OCI-LY7 (cell line): ENCODE results near the gene CAPN9. TPM values are rescaled to one million over a fixed set of nuclear protein-coding genes. Genes with fewer than 3 reads are reported as not detected.
"Not testable (repeated sequence)": the region's sequence is repeated elsewhere in the genome, so short reads cannot be mapped to it uniquely, and the experiment has no call there.

Experiments
- BruUV-seq: library from RNA; stranded (reverse); fragments of 400-500 nt; replicated peaks from 2 replicates; lab custom pipeline; 2021; lab: Mats Ljungman, UMichigan
- CTCF ChIA-PET: fragments of 300-600 bp; sonication (Branson Sonifier 250); formaldehyde crosslinking; loops from one replicate; lab custom pipeline; 2022; ENCODE audit warnings: antibody characterized with exemption; ENCODE audit not compliant: unreplicated experiment; lab: Charles Lee
- POLR2A ChIA-PET: fragments of 300-600 bp; sonication (Branson Sonifier 250); formaldehyde crosslinking; loops from one replicate; lab custom pipeline; 2022; ENCODE audit warnings: antibody characterized with exemption; lab: Charles Lee
- DNase-seq: peaks from one replicate; pipeline ENCODE4 v3.0.0-alpha.2; 2015; ENCODE audit warnings: low spot score
- H2AFZ ChIP-seq: fragments of 200-600 bp; sonication (generic), shearing (Covaris generic); 2 replicates; pipeline ENCODE4 v1.6.1; 2014; ENCODE audit warnings: mild to moderate bottlenecking, antibody characterized with exemption, low read length, moderate library complexity
- H3K27ac ChIP-seq: fragments of 200-600 bp; sonication (generic); 2 replicates; pipeline ENCODE4 v1.5.1; 2014; ENCODE audit warnings: mixed run types, low read depth, mild to moderate bottlenecking, moderate library complexity, low read length, inconsistent platforms; ENCODE audit not compliant: poor library complexity, severe bottlenecking
- H3K36me3 ChIP-seq: fragments of 200-600 bp; sonication (generic); 2 replicates; pipeline ENCODE4 v1.6.1; 2014; ENCODE audit warnings: mild to moderate bottlenecking, antibody characterized with exemption, low read length, moderate library complexity, mixed read lengths; ENCODE audit not compliant: insufficient read depth
- H3K4me1 ChIP-seq: fragments of 200-600 bp; sonication (generic); 2 replicates; pipeline ENCODE4 v1.5.1; 2014; ENCODE audit warnings: mild to moderate bottlenecking, low read length; ENCODE audit not compliant: insufficient read depth, poor library complexity, severe bottlenecking
- H3K4me2 ChIP-seq: fragments of 200-600 bp; sonication (generic); 2 replicates; pipeline ENCODE4 v1.6.1; 2014; ENCODE audit warnings: mild to moderate bottlenecking, low read length
- H3K4me3 ChIP-seq: fragments of 200-600 bp; sonication (generic); 2 replicates; pipeline ENCODE4 v1.5.1; 2014; ENCODE audit warnings: mild to moderate bottlenecking, low read depth, low read length; ENCODE audit not compliant: poor library complexity, severe bottlenecking
- H3K79me2 ChIP-seq: fragments of 200-600 bp; sonication (generic); 2 replicates; pipeline ENCODE4 v1.6.1; 2016; ENCODE audit warnings: low read depth, mild to moderate bottlenecking, low read length, moderate library complexity, mixed read lengths; ENCODE audit not compliant: insufficient read depth
- H3K9me2 ChIP-seq: fragments of 200-600 bp; sonication (generic); 2 replicates; pipeline ENCODE4 v1.6.1; 2016; ENCODE audit warnings: mild to moderate bottlenecking, low read length, mixed read lengths; ENCODE audit not compliant: insufficient read depth
- H3K9me3 ChIP-seq: fragments of 200-600 bp; sonication (generic); 2 replicates; pipeline ENCODE4 v1.6.1; 2014; ENCODE audit warnings: mild to moderate bottlenecking, mixed run types, low read length, mixed read lengths
- H4K20me1 ChIP-seq: fragments of 200-600 bp; sonication (generic); 2 replicates; pipeline ENCODE4 v1.6.1; 2014; ENCODE audit warnings: mild to moderate bottlenecking, antibody characterized with exemption, low read length, moderate library complexity, mixed read lengths; ENCODE audit not compliant: insufficient read depth
- EZH2phosphoT487 ChIP-seq: fragments of 200-600 bp; sonication (generic); IDR thresholded peaks from 2 replicates; pipeline ENCODE4 v1.6.1; 2018; ENCODE audit warnings: low read depth, borderline replicate concordance, mild to moderate bottlenecking, mixed run types, antibody characterized with exemption, low read length, moderate library complexity, mixed read lengths
- intact Hi-C: fragments of 100-400 bp; cut with micrococcal nuclease; formaldehyde crosslinking; loops from one replicate; pipeline ENCODE4 v1.10.0; 2022; ENCODE audit not compliant: unreplicated experiment
- total RNA-seq, 2 experiments: library from RNA; depleted of rRNA in 1 of 2; stranded (reverse); fragments of >200 nt in 1 of 2; shearing (Covaris generic) in 1 of 2; gene quantifications; 2 replicates each; pipeline ENCODE4 v1.2.3, GENCODE V29; 2014 to 2022
- TF ChIP-seq, protein P1 (sequence below): fragments of 200-600 bp; sonication (generic); conservative IDR thresholded peaks from 2 replicates; pipeline ENCODE4 v1.5.1; 2014; ENCODE audit warnings: mild to moderate bottlenecking, antibody characterized with exemption, low read length, moderate library complexity, mixed read lengths

Gene CAPN9
- total RNA-seq, 2 experiments from 2014 or later = not detected

DNA sequence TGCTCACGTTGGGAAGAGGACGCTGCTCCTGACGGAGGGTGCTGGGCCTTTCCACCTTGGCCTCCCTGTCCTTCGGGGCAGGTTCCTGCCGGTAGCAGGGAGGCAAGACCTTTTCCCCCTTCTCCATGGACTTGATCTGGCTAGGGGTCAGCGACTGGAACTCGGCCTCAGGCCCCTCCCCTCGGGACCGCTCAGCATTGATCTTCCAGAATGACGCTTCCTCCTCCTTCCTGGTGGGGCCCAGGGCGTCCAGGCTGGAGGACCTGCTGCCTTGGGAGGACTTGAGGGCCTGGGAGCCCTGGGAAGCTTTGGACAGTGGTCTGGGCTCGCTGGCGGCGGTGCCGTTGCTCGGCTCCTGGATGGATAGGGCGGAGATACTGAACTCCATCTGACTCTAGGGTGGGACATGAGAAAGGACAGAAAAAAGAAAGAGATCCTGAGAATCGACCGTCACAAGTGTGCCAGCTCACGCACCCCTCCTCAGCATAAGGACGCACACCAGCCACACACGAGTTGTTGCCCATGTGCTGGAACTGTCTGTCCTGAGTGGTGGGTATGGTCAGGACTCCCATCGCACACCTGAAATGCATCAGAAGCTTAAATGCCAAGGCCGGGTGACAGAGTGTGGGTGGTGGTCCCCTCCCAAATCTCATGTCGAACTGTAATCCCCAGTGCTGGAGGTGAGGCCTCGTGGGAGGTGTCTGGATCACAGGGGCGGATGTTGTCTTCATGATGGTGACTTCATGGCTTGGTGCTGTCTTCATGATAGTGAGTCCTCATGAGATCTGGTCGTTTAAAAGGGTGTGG, 96.5 kb downstream of the CAPN9 start:
- no peaks in the 10 kb centered on the region for H3K9me3 ChIP-seq
- BruUV-seq = no TSS peak
- ChIA-PET CTCF (no interaction called here), POLR2A (no interaction called here)
- H4K20me1 ChIP-seq = no peaks in the 10 kb centered on the region
- intact Hi-C loops = no loop called here
- no peaks in the 10 kb centered on the region for H3K9me2 ChIP-seq
- no peak overlapping the region for H3K27ac ChIP-seq
- no peak overlapping the region for H2AFZ ChIP-seq
- no peaks in the 10 kb centered on the region for H3K36me3 ChIP-seq
- TF ChIP-seq, protein P1, sequence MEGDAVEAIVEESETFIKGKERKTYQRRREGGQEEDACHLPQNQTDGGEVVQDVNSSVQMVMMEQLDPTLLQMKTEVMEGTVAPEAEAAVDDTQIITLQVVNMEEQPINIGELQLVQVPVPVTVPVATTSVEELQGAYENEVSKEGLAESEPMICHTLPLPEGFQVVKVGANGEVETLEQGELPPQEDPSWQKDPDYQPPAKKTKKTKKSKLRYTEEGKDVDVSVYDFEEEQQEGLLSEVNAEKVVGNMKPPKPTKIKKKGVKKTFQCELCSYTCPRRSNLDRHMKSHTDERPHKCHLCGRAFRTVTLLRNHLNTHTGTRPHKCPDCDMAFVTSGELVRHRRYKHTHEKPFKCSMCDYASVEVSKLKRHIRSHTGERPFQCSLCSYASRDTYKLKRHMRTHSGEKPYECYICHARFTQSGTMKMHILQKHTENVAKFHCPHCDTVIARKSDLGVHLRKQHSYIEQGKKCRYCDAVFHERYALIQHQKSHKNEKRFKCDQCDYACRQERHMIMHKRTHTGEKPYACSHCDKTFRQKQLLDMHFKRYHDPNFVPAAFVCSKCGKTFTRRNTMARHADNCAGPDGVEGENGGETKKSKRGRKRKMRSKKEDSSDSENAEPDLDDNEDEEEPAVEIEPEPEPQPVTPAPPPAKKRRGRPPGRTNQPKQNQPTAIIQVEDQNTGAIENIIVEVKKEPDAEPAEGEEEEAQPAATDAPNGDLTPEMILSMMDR = no peak
- TF ChIP-seq EZH2phosphoT487 = no peak
- H3K4me1 ChIP-seq = no peaks in the 10 kb centered on the region
- no peak overlapping the region for H3K4me2 ChIP-seq
- H3K4me3 ChIP-seq = no peak overlapping the region
- H3K79me2 ChIP-seq = no peaks in the 10 kb centered on the region
- DNase-seq = no peak

DNA sequence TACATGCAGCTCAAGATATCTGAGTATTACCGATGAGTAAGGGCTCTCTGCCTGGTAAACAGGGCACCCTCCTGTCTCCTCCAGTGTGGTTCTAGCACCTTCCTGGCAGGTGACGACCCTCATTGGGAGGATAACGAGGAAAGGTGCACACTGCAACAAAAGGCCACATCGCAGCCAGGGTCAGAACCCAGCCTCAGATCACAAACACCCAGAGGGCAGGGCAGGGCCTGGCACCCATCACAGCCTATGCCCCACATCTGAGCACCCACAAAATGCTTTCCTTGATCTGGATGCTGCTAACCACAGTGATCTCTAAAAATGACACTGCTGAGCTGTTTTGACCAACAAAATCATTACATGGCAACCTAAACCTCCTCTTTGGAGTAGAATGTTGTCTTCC, 97.4 kb downstream of the CAPN9 start:
- ChIA-PET POLR2A (no interaction called here), CTCF (no interaction called here)
- no peaks in the 10 kb centered on the region for H4K20me1 ChIP-seq
- no peak overlapping the region for H3K4me2 ChIP-seq
- no peak overlapping the region for H2AFZ ChIP-seq
- DNase-seq = no peak
- no peaks in the 10 kb centered on the region for H3K4me1 ChIP-seq
- H3K9me3 ChIP-seq = no peaks in the 10 kb centered on the region
- no peak overlapping the region for H3K4me3 ChIP-seq
- H3K36me3 ChIP-seq = no peaks in the 10 kb centered on the region
- no peaks in the 10 kb centered on the region for H3K79me2 ChIP-seq
- TF ChIP-seq EZH2phosphoT487 = no peak
- TF ChIP-seq, protein P1 = no peak
- BruUV-seq = no TSS peak
- intact Hi-C loops = no loop called here
- H3K27ac ChIP-seq = no peak overlapping the region
- H3K9me2 ChIP-seq = no peaks in the 10 kb centered on the region

DNA sequence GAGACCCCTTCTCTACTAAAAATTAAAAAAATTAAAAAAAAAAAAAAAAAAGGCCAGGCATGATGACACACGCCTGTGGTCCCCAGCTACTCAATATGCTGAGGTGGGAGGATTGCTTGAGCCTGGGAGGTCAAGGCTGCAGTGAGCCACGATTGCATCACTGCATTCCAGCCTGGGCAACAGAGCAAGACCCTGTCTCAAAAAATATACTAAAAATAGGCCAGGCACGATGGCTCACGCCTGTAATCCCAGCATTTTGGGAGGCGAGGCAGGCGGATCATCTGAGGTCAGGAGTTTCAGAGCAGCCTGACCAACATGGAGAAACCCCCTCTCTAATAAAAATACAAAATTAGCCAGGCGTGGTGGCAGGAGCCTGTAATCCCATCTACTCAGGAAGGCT, 98.0 kb downstream of the CAPN9 start:
- H3K4me1 ChIP-seq, H3K4me2 ChIP-seq, H3K9me3 ChIP-seq, DNase-seq, H3K9me2 ChIP-seq, H3K36me3 ChIP-seq, H3K79me2 ChIP-seq, intact Hi-C loops, H3K4me3 ChIP-seq, H2AFZ ChIP-seq, CTCF ChIA-PET, H4K20me1 ChIP-seq, H3K27ac ChIP-seq, BruUV-seq: not testable (repeated sequence)
- POLR2A ChIA-PET = interaction anchor here (0.6 kb wide), 1 partner anchor 1188 kb away, joined by 5 read pairs; no protein-coding TSS in a partner anchor
